K562 (cell line): ENCODE measurements around the gene HEBP1. TPM values are rescaled to one million over a fixed set of nuclear protein-coding genes. Genes with fewer than 3 reads are reported as not detected.

Source experiments
- ATAC-seq: fragments of 200-7000 bp; cut with Tn5 transposase; 3 replicates; pipeline ENCODE4 v1.9.1; 2020; ENCODE audit warnings: moderate library complexity
- BruUV-seq: library from RNA; stranded (reverse); fragments of 400-500 nt; replicated peaks from 2 replicates; lab custom pipeline; 2021; lab: Mats Ljungman, UMichigan
- CTCF ChIA-PET: fragments of 300-600 bp; formaldehyde crosslinking; extraction: SDS; loops from one replicate; lab custom pipeline; 2021; ENCODE audit warnings: low intra/inter-chr PET ratio; lab: Yijun Ruan, JAX
- POLR2A ChIA-PET: fragments of 300-600, 350-650 bp; sonication (Branson Sonifier 250); formaldehyde crosslinking; extraction: SDS; loops from one replicate; lab custom pipeline; 2021; ENCODE audit warnings: antibody characterized with exemption, inconsistent platforms; lab: Yijun Ruan, JAX
- DNase-seq, 4 experiments: peaks; one replicate each; pipeline versions ENCODE4 v3.0.0 to v3.0.0-alpha.2; 2011 to 2018; ENCODE audit warnings: low spot score in 3 of 4, mixed read lengths in 3 of 4; ENCODE audit errors: extremely low read depth in 1 of 4
- FAIRE-seq: peaks from 2 replicates; lab custom pipeline; 2011; peaks lifted over from hg19 to GRCh38; lab: Jason Lieb, UNC
- H2AFZ ChIP-seq: 2 replicates; pipeline ENCODE4 v1.6.0; 2011; ENCODE audit warnings: low read depth, low read length, control low read depth, inconsistent platforms
- H3K27ac ChIP-seq: fragments of 200-600 bp; 3 replicates; pipeline ENCODE4 v1.8.0; 2011; ENCODE audit warnings: low read depth, mild to moderate bottlenecking, control low read depth, inconsistent platforms, low read length, moderate library complexity, mixed read lengths; ENCODE audit errors: extremely low read depth
- H3K27me3 ChIP-seq, 2 experiments: fragments of 300-600 bp in 1 of 2; 2 replicates in 1 of 2; 3 replicates in 1 of 2; pipeline versions ENCODE4 v1.6.0 to v1.8.0; 2011; ENCODE audit warnings: inconsistent platforms in 2 of 2, low read length in 2 of 2, mild to moderate bottlenecking in 1 of 2, mixed read lengths in 1 of 2, moderate library complexity in 1 of 2; ENCODE audit not compliant: control insufficient read depth in 2 of 2, insufficient read depth in 2 of 2
- H3K36me3 ChIP-seq: fragments of 300-600 bp; 3 replicates; pipeline ENCODE4 v1.8.0; 2011; ENCODE audit warnings: mild to moderate bottlenecking, low read length, inconsistent platforms; ENCODE audit not compliant: control insufficient read depth, insufficient read depth
- H3K4me1 ChIP-seq, 2 experiments: fragments of 200-600 bp in 1 of 2; replicated peaks in 1 of 2; 2 replicates in 1 of 2; 3 replicates in 1 of 2; pipeline versions ENCODE4 v1.5.1 to v1.8.0; 2011; ENCODE audit warnings: inconsistent platforms in 2 of 2, low read length in 2 of 2, mild to moderate bottlenecking in 1 of 2, mixed read lengths in 1 of 2, moderate library complexity in 1 of 2; ENCODE audit not compliant: control insufficient read depth in 2 of 2, insufficient read depth in 2 of 2
- H3K4me2 ChIP-seq: 2 replicates; pipeline ENCODE4 v1.6.1; 2011; ENCODE audit warnings: low read length, control low read depth, inconsistent platforms, mixed read lengths; ENCODE audit not compliant: insufficient read depth
- H3K4me3 ChIP-seq: fragments of 200-600 bp; sonication (generic), shearing (Covaris generic); 2 replicates; pipeline ENCODE4 v1.5.1; 2016; ENCODE audit warnings: control low read depth, inconsistent platforms
- H3K79me2 ChIP-seq: fragments of 200-600 bp; 3 replicates; pipeline ENCODE4 v1.8.0; 2011; ENCODE audit warnings: low read length, inconsistent platforms; ENCODE audit not compliant: control insufficient read depth, insufficient read depth
- H3K9ac ChIP-seq, 2 experiments: 2 replicates each; pipeline versions ENCODE4 v1.6.0 to v1.6.1; 2011; ENCODE audit warnings: low read depth in 2 of 2, low read length in 2 of 2, control low read depth in 1 of 2, inconsistent platforms in 1 of 2, mild to moderate bottlenecking in 1 of 2, mixed read lengths in 1 of 2; ENCODE audit not compliant: insufficient read depth in 1 of 2
- H3K9me1 ChIP-seq: one replicate; pipeline ENCODE4 v1.6.0; 2011; ENCODE audit warnings: inconsistent platforms, mild to moderate bottlenecking, low read length, moderate library complexity; ENCODE audit not compliant: control insufficient read depth, insufficient read depth
- H3K9me3 ChIP-seq: replicated peaks from 2 replicates; pipeline ENCODE4 v1.5.1; 2011; ENCODE audit warnings: low read depth, low read length, inconsistent platforms; ENCODE audit not compliant: control insufficient read depth, insufficient read depth
- H4K20me1 ChIP-seq: replicated peaks from 2 replicates; pipeline ENCODE4 v1.6.1; 2011; ENCODE audit warnings: low read length, inconsistent platforms, mixed read lengths; ENCODE audit not compliant: control insufficient read depth, insufficient read depth
- ARID1B ChIP-seq: fragments of 450-650 bp; IDR thresholded peaks from 2 replicates; pipeline ENCODE4 v1.6.1; 2016; ENCODE audit warnings: antibody characterized with exemption, mild to moderate bottlenecking, inconsistent platforms
- CBX3 ChIP-seq, 2 experiments: IDR thresholded peaks; 1 replicate in 1 of 2; 2 replicates in 1 of 2; pipeline ENCODE4 v1.6.1; 2012; ENCODE audit warnings: inconsistent platforms in 2 of 2, low read length in 2 of 2, borderline replicate concordance in 1 of 2, control low read depth in 1 of 2
- CHD4 ChIP-seq: fragments of 200-600 bp; sonication (generic); IDR thresholded peaks from 3 replicates; pipeline ENCODE4 v1.6.1; 2012; ENCODE audit warnings: low read depth, mild to moderate bottlenecking, mixed read lengths, low read length, inconsistent platforms; ENCODE audit not compliant: insufficient read depth, insufficient replicate concordance, poor library complexity, severe bottlenecking
- DNMT1 ChIP-seq: fragments of 450-650 bp; IDR thresholded peaks from 2 replicates; pipeline ENCODE4 v1.6.1; 2016; ENCODE audit warnings: antibody characterized with exemption, mild to moderate bottlenecking
- EZH2 ChIP-seq: IDR thresholded peaks from 2 replicates; pipeline ENCODE4 v1.6.1; 2012; ENCODE audit warnings: low read depth, mild to moderate bottlenecking, inconsistent platforms, low read length, borderline replicate concordance
- HOMEZ ChIP-seq: fragments of 250-450 bp; sonication (Bioruptor Pico); IDR thresholded peaks from 2 replicates; pipeline ENCODE4 v1.4.0; 2020; ENCODE audit warnings: mild to moderate bottlenecking, moderate library complexity
- ILK ChIP-seq: fragments of 450-650 bp; IDR thresholded peaks from 2 replicates; pipeline ENCODE4 v1.6.1; 2016; ENCODE audit warnings: missing genetic modification characterization, low read depth, mild to moderate bottlenecking, missing compliant biosample characterization, moderate library complexity, borderline replicate concordance
- KAT2B ChIP-seq: IDR thresholded peaks from one replicate; pipeline ENCODE4 v1.6.1; 2012; ENCODE audit warnings: low read depth, mild to moderate bottlenecking, control low read depth, inconsistent platforms, low read length, moderate library complexity
- LCOR ChIP-seq: sonication (generic); formaldehyde crosslinking; IDR thresholded peaks from 2 replicates; pipeline ENCODE4 v1.8.0; 2022; ENCODE audit warnings: mild to moderate bottlenecking, missing genetic modification reagents
- MAFF ChIP-seq: IDR thresholded peaks from 2 replicates; pipeline ENCODE4 v1.6.1; 2012; ENCODE audit warnings: low read length, improper control_type of control experiment
- MYC ChIP-seq, 2 experiments: fragments of 250-450 bp in 1 of 2; sonication (Bioruptor Pico) in 1 of 2; IDR thresholded peaks; 2 replicates each; pipeline versions ENCODE4 v1.5.1 to v1.6.1; 2012 to 2021; ENCODE audit warnings: low read depth in 2 of 2, borderline replicate concordance in 1 of 2, improper control_type of control experiment in 1 of 2, low read length in 1 of 2, mild to moderate bottlenecking in 1 of 2, moderate library complexity in 1 of 2
- NFYB ChIP-seq: IDR thresholded peaks from 2 replicates; pipeline ENCODE4 v1.6.1; 2011; ENCODE audit warnings: mild to moderate bottlenecking, moderate library complexity; ENCODE audit not compliant: insufficient read length; ENCODE audit errors: extremely low read depth
- SNIP1 ChIP-seq: fragments of 450-650 bp; IDR thresholded peaks from 2 replicates; pipeline ENCODE4 v1.7.1; 2017; ENCODE audit warnings: low read depth, mild to moderate bottlenecking
- SRSF1 ChIP-seq: fragments of 200-400 bp; formaldehyde crosslinking; IDR thresholded peaks from 2 replicates; pipeline ENCODE4 v1.6.1; 2017; ENCODE audit warnings: mild to moderate bottlenecking, low read depth, low read length, moderate library complexity
- TBP ChIP-seq: optimal IDR thresholded peaks from 2 replicates; pipeline ENCODE3; 2011; ENCODE audit warnings: low read depth, low read length, improper control_type of control experiment
- THAP7 ChIP-seq: fragments of 250-450 bp; sonication (Bioruptor Pico); IDR thresholded peaks from 2 replicates; pipeline ENCODE4 v1.5.0; 2021
- ZNF354B ChIP-seq: fragments of 250-450 bp; sonication (Bioruptor Pico); IDR thresholded peaks from 2 replicates; pipeline ENCODE4 v1.4.0; 2020
- ZNF408 ChIP-seq: fragments of 250-450 bp; sonication (Bioruptor Pico); IDR thresholded peaks from 2 replicates; pipeline ENCODE4 v1.4.0; 2020; ENCODE audit warnings: low read depth, mild to moderate bottlenecking, moderate library complexity
- ZNF707 ChIP-seq: fragments of 250-450 bp; sonication (Bioruptor Pico); conservative IDR thresholded peaks from 2 replicates; pipeline ENCODE4 v1.8.0; 2022; ENCODE audit warnings: inconsistent platforms, mild to moderate bottlenecking, moderate library complexity
- ZNF76 ChIP-seq: fragments of 250-450 bp; sonication (Bioruptor Pico); IDR thresholded peaks from 2 replicates; pipeline ENCODE4 v1.4.0; 2020; ENCODE audit warnings: mild to moderate bottlenecking, moderate library complexity, borderline replicate concordance
- WGBS: fragments of 100-300 bp; shearing (Covaris generic); methylation state at CpG from one replicate; pipeline ENCODE4 v1.1.6; 2016; ENCODE audit warnings: low coverage, mixed read lengths; ENCODE audit not compliant: insufficient coverage; ENCODE audit errors: missing lambda C conversion rate; 5-methylcytosine and 5-hydroxymethylcytosine counted together
- in situ Hi-C: fragments of 300-500 bp; cut with MboI; formaldehyde crosslinking; loops from 4 replicates; pipeline ENCODE4 v1.15.0; 2018; ENCODE audit warnings: inconsistent platforms, mixed read lengths
- intact Hi-C: fragments of 100-400 bp; cut with micrococcal nuclease; formaldehyde crosslinking; loops from 2 replicates; pipeline ENCODE4 v1.14.2; 2022
- polyA plus RNA-seq, 8 experiments: library from polyadenylated mRNA; depleted of rRNA in 4 of 8; stranded (reverse) in 5 of 8; unstranded in 3 of 8; fragments of >200 nt; fragmentation: Nextera tagmentation in 2 of 8; fragmentation: Illumina TruSeq in 1 of 8; extraction: Ambion mirVana in 2 of 8; extraction: Trizol in 1 of 8; gene quantifications; 2 replicates each; pipeline versions ENCODE4 v1.2.1 to v1.2.3, GENCODE V29; 2011 to 2014; ENCODE audit warnings: inconsistent platforms in 1 of 8, missing spikeins in 1 of 8
- total RNA-seq, 7 experiments: library from RNA; depleted of rRNA in 6 of 7; stranded (reverse); fragments of >200 nt in 6 of 7; fragmentation: Illumina TruSeq in 2 of 7; extraction: Trizol in 2 of 7; gene quantifications; 2 replicates each; pipeline versions ENCODE4 v1.2.1 to v1.2.3, GENCODE V29; 2011 to 2021; ENCODE audit warnings: low replicate concordance in 1 of 7

HEBP1 gene
- total and polyA plus RNA-seq, 9 of the 15 experiments (the other 6 are each of a cell fraction or from before 2014, with no cell fraction given): 1.1 to 10.1 (median 2.4) TPM

GRCh38 chr12:13046964-13047363 lies 46.9 kb upstream of the HEBP1 start:
- 21% methylated on average over 1 of the region's 1 CpG for WGBS
- Histone ChIP-seq H3K27ac (no peak overlapping the region), H3K79me2 (no peaks in the 10 kb centered on the region), H3K4me2 (no peak overlapping the region), H2AFZ (no peak overlapping the region), H3K36me3 (no peaks in the 10 kb centered on the region), H3K4me3 (no peak overlapping the region), H3K4me1 (peaks cover 0 to 10% of the 10 kb centered on the region in 2 experiments; a peak in 3 of 5 replicates), H3K27me3 (no peaks in the 10 kb centered on the region), H3K9me3 (no peaks in the 10 kb centered on the region), H3K9me1 (no peaks in the 10 kb centered on the region), H3K9ac (no peak overlapping the region), H4K20me1 (no peaks in the 10 kb centered on the region)
- POLR2A ChIA-PET: interaction anchor here (0.6 kb wide), 1 partner anchor 41 kb away, joined by 4 read pairs; no protein-coding TSS in a partner anchor
- no TSS peak for BruUV-seq
- ATAC-seq (no peak), DNase-seq (no peak), FAIRE-seq (no peak)
- intact Hi-C loops (no loop called here), in situ Hi-C loops (no loop called here)
- CTCF ChIA-PET: no interaction called here
- no peak for TF ChIP-seq CHD4
- no peak for TF ChIP-seq ZNF354B (CRISPR knock-in tag)
- TF ChIP-seq MAFF: no peak
- no peak for TF ChIP-seq ILK (tag)
- TF ChIP-seq KAT2B: no peak
- no peak for TF ChIP-seq SNIP1
- TF ChIP-seq CBX3 (IDR thresholded peaks at IDR 0.05; ENCODE audit: borderline replicate concordance in 1 of 2, low read length in 2 of 2): no peak
- TF ChIP-seq HOMEZ (CRISPR knock-in tag): no peak
- no peak for TF ChIP-seq LCOR (CRISPR knock-in tag)
- TF ChIP-seq ZNF408 (CRISPR knock-in tag): no peak
- no peak for TF ChIP-seq THAP7 (CRISPR knock-in tag)
- TF ChIP-seq DNMT1: no peak
- no peak for TF ChIP-seq ARID1B
- no peak for TF ChIP-seq NFYB
- TF ChIP-seq ZNF76: no peak
- no peak for TF ChIP-seq EZH2
- no peak for TF ChIP-seq TBP
- no peak for TF ChIP-seq ZNF707 (CRISPR knock-in tag)
- TF ChIP-seq SRSF1: no peak
- TF ChIP-seq MYC (IDR thresholded peaks at IDR 0.05; ENCODE audit: low read depth, low read length): no peak
- TF ChIP-seq MYC (CRISPR knock-in tag; IDR thresholded peaks at IDR 0.05; ENCODE audit: borderline replicate concordance, low read depth): no peak
